Measurements from ENCODE around the gene TGM4. TPM values are rescaled to one million over a fixed set of nuclear protein-coding genes. Genes with fewer than 3 reads are reported as not detected.

The TGM4 gene
- total and polyA plus RNA-seq, 2 donors (not counting 1 experiment from before 2014, with no cell fraction given), result not detected

DNA sequence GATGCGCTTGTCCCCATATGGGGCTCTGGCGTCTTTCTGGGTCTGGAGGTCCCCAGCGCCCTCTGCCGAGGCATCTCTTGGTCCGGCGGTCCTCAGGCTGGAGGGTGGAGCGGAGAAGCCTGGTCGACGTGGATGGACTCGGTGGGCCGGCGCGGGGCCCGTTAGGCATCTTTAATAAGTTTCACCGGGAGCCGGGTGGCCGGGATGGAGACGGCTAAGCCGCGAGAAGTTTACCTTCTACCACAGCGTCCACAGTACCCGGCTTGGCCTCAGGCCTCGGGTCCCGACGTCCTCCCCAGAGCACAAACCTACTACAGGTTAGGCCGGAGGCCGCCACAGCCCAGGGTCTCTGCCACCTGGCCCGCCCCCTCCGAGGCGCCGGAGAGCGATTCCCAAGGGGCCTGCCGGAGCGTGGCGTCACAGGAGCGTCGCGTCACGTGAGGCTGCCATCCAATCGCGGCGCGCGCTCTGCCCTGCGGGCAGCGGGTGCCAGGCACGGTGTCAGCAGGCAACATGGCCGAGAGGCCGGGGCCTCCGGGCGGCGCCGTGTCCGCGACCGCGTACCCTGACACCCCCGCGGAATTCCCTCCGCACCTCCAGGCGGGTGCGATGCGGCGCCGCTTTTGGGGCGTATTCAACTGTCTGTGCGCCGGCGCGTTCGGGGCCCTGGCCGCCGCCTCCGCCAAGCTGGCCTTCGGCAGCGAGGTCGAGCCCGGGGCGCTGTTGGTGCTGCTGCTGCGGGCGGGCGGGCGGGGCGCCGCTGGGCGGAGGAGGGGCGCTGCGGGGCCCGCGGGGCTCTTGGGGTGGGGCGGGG lies 12.8 kb upstream of the TGM4 start, which contains the start of gene TMEM42:
Gene TMEM42 (plus strand): TSS at position 501 of the 814 bp plus-strand sequence. CDS start 13 bp downstream, at position 514.
- peak within 1 kb of the TSS; percentile 78 for H3K9ac ChIP-seq (ENCODE audit: low read length)
- H2AFZ ChIP-seq (ENCODE audit: insufficient read depth, low read depth, low read length, poor library complexity, severe bottlenecking), result peak within 1 kb of the TSS; percentile 82
- ChIA-PET POLR2A (no interaction called here), CTCF (interaction anchor here (0.6 kb wide), 1 partner anchor 53 kb away, joined by 3 read pairs; no protein-coding TSS in a partner anchor)
- peaks cover 0 to 8% (median 0%) of the 10 kb centered on the region in 3 donors for H3K9me3 ChIP-seq (ENCODE audit: control extremely low read depth in 1 of 3, control insufficient read depth in 2 of 3, insufficient read depth in 1 of 3, low read length in 2 of 3)
- peak within 1 kb of the TSS; percentile 85 to 88 for H3K27ac ChIP-seq (ENCODE audit: low read length in 2 of 2)
- WGBS (ENCODE audit: insufficient coverage), result 2% methylated on average over 90 of the region's 91 CpGs
- Mint-ChIP-seq H3K4me1 (peaks cover 23% of the 10 kb centered on the region), H3K27me3 (no peaks in the 10 kb centered on the region), H3K4me3 (peak within 1 kb of the TSS; percentile 91), H3K27ac (peak within 1 kb of the TSS; percentile 91), H3K9me3 (ENCODE audit: insufficient read depth) (no peaks in the 10 kb centered on the region)
- H3K4me3 ChIP-seq (ENCODE audit: control extremely low read depth in 1 of 5, extremely low read depth in 1 of 5, insufficient read depth in 1 of 5, low read depth in 2 of 5, low read length in 4 of 5), result peak within 1 kb of the TSS; percentile 60 to 93 (median 70)
- peak within 1 kb of the TSS; percentile 79 for H3K4me2 ChIP-seq (replicated peaks; ENCODE audit: low read depth, low read length, poor library complexity, severe bottlenecking)
- H3K27me3 ChIP-seq (replicated peaks in 1 of 4; ENCODE audit: control extremely low read depth in 1 of 4, control insufficient read depth in 3 of 4, insufficient read depth in 4 of 4, low read length in 3 of 4), result no peaks in the 10 kb centered on the region
- ATAC-seq (ENCODE audit: low read depth), result peak; percentile 93
- TF ChIP-seq EZH2 (IDR thresholded peaks at IDR 0.05; ENCODE audit: borderline replicate concordance, insufficient read depth, low read depth, low read length, poor library complexity, severe bottlenecking), result no peak
- peaks cover 0 to 5% of the 10 kb centered on the region in 2 experiments for H3K36me3 ChIP-seq (replicated peaks in 1 of 2; ENCODE audit: control extremely low read depth in 1 of 2, control insufficient read depth in 1 of 2, extremely low read depth in 1 of 2, insufficient read depth in 2 of 2, low read length in 1 of 2)
- H3K4me1 ChIP-seq (ENCODE audit: control insufficient read depth in 2 of 2, insufficient read depth in 2 of 2, low read length in 2 of 2), result peaks cover 7 to 13% of the 10 kb centered on the region in 2 donors
- no peaks in the 10 kb centered on the region for H4K20me1 ChIP-seq (ENCODE audit: control insufficient read depth, insufficient read depth, low read length, poor library complexity, severe bottlenecking)
- intact Hi-C loops (cut with micrococcal nuclease), result loop anchor here (1.0 to 5.0 kb wide), 6 partner anchors 100 to 1171 kb away; partner anchors contain the start of genes ABHD5, EXOSC7, KIAA1143 and KIF15
- H3K79me2 ChIP-seq (ENCODE audit: control insufficient read depth, insufficient read depth, low read length), result peaks cover 8% of the 10 kb centered on the region
- peak; percentile 95 for DNase-seq

DNA sequence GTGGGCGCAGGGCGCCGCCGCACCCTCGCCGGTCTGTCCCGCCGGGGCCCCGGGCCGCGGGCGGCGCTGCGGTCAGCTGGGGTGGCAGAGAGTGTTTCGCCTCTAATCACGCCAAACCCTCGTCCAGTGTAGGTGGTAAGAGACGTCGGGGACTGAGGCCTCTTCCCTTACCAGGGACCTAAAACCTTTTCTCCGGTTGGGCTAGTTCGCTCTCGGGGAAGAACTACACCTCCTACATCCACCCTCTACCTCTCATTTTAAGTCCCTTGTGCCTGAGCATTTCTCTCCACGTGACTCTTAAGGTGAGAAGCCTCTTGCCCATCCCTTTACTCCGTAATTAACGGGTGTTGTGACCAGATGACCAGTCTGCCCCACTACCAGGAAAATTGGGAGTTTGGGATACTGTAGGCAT lies 12.2 kb upstream of the TGM4 start:
- peak overlapping the region; percentile 90 for H3K4me3 Mint-ChIP-seq
- CTCF ChIA-PET, result interaction anchor here (0.6 kb wide), 1 partner anchor 137 kb away, joined by 3 read pairs; no protein-coding TSS in a partner anchor

More for the DNA sequence above, 12.2 kb upstream of the TGM4 start:
- Histone ChIP-seq H3K4me2 (replicated peaks; ENCODE audit: low read depth, low read length, poor library complexity, severe bottlenecking) (peak overlapping the region; percentile 79), H3K9me3 (ENCODE audit: control extremely low read depth in 1 of 3, control insufficient read depth in 2 of 3, insufficient read depth in 1 of 3, low read length in 2 of 3) (peaks cover 0 to 2% (median 0%) of the 10 kb centered on the region in 3 donors), H3K27ac (ENCODE audit: low read length in 2 of 2) (peak overlapping the region; percentile 85 to 88), H3K79me2 (ENCODE audit: control insufficient read depth, insufficient read depth, low read length) (peaks cover 8% of the 10 kb centered on the region), H3K27me3 (replicated peaks in 1 of 4; ENCODE audit: control extremely low read depth in 1 of 4, control insufficient read depth in 3 of 4, insufficient read depth in 4 of 4, low read length in 3 of 4) (no peaks in the 10 kb centered on the region), H3K36me3 (replicated peaks in 1 of 2; ENCODE audit: control extremely low read depth in 1 of 2, control insufficient read depth in 1 of 2, extremely low read depth in 1 of 2, insufficient read depth in 2 of 2, low read length in 1 of 2) (peaks cover 0 to 5% of the 10 kb centered on the region in 2 experiments), H3K4me1 (ENCODE audit: control insufficient read depth in 2 of 2, insufficient read depth in 2 of 2, low read length in 2 of 2) (peaks cover 7 to 13% of the 10 kb centered on the region in 2 donors), H2AFZ (ENCODE audit: insufficient read depth, low read depth, low read length, poor library complexity, severe bottlenecking) (peak overlapping the region; percentile 69), H4K20me1 (ENCODE audit: control insufficient read depth, insufficient read depth, low read length, poor library complexity, severe bottlenecking) (no peaks in the 10 kb centered on the region), H3K9ac (ENCODE audit: low read length) (peak overlapping the region; percentile 78), H3K4me3 (ENCODE audit: control extremely low read depth in 1 of 5, extremely low read depth in 1 of 5, insufficient read depth in 1 of 5, low read depth in 2 of 5, low read length in 4 of 5) (peak overlapping the region; percentile 60 to 93 (median 70))
- WGBS (ENCODE audit: insufficient coverage), result 0% methylated on average over 17 of the region's 25 CpGs
- Mint-ChIP-seq H3K27me3 (no peaks in the 10 kb centered on the region), H3K27ac (peak overlapping the region; percentile 85), H3K9me3 (ENCODE audit: insufficient read depth) (no peaks in the 10 kb centered on the region), H3K4me1 (peaks cover 23% of the 10 kb centered on the region)
- POLR2A ChIA-PET, result no interaction called here
- no peak for DNase-seq
- intact Hi-C loops (cut with micrococcal nuclease), result loop anchor here (2.0 to 5.0 kb wide), 2 partner anchors 351 to 525 kb away; partner anchors contain the start of gene TCAIM
- TF ChIP-seq, protein P1, sequence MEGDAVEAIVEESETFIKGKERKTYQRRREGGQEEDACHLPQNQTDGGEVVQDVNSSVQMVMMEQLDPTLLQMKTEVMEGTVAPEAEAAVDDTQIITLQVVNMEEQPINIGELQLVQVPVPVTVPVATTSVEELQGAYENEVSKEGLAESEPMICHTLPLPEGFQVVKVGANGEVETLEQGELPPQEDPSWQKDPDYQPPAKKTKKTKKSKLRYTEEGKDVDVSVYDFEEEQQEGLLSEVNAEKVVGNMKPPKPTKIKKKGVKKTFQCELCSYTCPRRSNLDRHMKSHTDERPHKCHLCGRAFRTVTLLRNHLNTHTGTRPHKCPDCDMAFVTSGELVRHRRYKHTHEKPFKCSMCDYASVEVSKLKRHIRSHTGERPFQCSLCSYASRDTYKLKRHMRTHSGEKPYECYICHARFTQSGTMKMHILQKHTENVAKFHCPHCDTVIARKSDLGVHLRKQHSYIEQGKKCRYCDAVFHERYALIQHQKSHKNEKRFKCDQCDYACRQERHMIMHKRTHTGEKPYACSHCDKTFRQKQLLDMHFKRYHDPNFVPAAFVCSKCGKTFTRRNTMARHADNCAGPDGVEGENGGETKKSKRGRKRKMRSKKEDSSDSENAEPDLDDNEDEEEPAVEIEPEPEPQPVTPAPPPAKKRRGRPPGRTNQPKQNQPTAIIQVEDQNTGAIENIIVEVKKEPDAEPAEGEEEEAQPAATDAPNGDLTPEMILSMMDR (IDR thresholded peaks at IDR 0.05), result no peak
- TF ChIP-seq EZH2 (IDR thresholded peaks at IDR 0.05; ENCODE audit: borderline replicate concordance, insufficient read depth, low read depth, low read length, poor library complexity, severe bottlenecking), result no peak
- ATAC-seq (ENCODE audit: low read depth), result no peak
